Epithelial cell of prostate (primary cell): ENCODE results near the gene CASP10.
A peak's percentile ranks its signal among the peaks of the same experiment; 100 is the strongest.
"Not testable (repeated sequence)": the region's sequence is repeated elsewhere in the genome, so short reads cannot be mapped to it uniquely, and the experiment has no call there.

ENCODE experiments used
- DNase-seq: peaks from one replicate; pipeline ENCODE4 v3.0.0-alpha.2; 2011; ENCODE audit warnings: low read depth, low spot score
- H3K27ac ChIP-seq: fragments of 450-650 bp; 2 replicates; pipeline ENCODE4 v1.5.1; 2017; ENCODE audit warnings: mild to moderate bottlenecking

Gene CASP10

DNA sequence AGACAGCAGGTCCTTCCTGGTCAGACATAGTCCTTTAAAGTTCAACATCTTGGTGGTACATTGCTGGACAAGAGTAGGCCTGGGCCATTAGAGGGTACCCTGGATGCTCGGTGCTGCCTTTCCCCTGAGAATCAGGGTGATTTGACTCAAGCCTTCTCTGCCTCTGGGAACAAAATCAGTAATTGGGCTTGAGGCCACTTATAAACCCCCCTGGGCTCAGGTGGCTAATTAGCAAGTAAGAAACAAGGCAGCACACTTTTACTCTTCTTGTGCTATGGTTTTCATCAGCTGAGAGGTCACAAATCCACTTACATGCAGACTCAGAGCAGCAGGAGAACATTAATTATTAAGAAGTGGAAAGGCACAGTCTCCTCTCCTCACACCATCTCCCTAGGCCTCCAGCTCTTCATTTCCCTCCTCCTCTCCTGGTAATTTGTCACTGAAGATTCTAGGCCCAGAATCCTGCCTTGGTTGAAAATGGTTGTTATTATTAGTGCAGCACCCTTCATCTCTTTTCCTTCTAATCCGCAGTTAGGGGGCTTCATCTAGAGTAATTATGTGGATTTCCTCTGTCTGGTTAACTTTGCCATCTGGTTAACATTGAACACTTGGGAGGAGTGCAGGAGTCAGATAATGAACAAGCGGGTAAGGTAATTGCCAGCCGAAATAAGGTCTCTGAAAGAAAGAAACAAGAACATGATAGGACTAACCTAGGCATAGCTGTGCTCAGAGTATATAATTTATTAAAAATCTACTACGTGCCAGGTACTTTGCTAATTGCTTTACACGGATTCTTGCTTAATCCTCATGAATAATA, 29.7 kb upstream of the CASP10 start:
- DNase-seq, result no peak
- H3K27ac ChIP-seq, result peak overlapping the region; percentile 100

DNA sequence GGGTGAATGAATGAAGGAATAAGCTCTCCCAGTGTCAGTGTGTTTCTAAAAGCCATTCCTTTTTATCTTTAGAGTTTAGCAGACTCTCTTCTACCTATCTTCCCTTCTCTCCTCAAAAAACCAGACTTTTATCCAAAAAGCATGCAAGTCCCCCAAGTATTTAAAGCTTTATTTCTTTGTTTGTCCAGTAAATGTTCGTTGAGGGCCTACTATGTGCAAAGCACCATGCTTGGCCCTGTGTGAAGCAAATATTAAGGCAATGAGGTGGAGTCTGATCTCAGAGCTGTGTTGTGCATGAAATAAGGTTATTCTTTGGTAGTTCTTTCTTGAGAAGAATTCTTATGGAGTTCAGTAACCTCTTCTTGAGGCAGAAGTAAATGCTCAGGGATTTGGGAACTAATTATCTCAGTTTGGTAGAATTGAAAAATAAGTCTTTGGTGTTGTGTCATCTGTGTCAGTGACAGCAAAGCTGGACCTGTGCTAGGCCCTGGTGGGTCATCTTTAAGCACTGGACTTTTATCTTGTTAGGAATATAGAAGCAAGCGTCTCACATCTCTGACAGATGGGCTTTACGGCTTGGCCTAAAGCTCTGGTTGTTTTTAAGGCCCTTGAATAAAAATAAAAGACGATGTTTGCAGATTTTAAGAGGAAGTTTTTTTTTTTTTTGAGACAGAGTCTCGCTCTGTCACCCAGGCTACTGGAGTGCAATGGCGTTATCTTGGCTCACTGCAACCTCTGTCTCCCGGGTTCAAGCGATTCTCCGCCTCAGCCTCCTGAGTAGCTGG, 28.1 kb upstream of the CASP10 start:
- peak overlapping the region; percentile 100 for H3K27ac ChIP-seq

DNA sequence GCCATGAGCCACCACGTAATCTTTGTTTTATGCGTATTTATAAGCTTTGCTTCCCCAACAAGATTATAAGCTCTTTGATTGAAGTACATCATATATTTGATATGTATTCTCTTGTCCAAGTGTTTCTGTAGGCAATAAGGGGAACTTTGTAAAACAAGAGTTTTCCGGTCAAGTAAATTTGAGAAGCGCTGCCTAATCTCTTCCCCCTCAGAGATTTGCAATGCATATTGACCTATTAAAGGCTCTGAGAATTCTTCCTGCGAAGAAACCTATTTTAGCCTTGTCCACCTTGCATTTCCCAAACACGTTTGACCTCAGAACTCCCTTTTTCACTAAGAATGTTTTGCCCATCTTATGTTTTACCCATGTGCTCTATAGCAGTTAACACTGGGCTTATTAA, 26.9 kb upstream of the CASP10 start:
- DNase-seq, result no peak
- H3K27ac ChIP-seq, result peak overlapping the region; percentile 100

More for the DNA sequence above, 28.1 kb upstream of the CASP10 start:
- DNase-seq, result no peak

DNA sequence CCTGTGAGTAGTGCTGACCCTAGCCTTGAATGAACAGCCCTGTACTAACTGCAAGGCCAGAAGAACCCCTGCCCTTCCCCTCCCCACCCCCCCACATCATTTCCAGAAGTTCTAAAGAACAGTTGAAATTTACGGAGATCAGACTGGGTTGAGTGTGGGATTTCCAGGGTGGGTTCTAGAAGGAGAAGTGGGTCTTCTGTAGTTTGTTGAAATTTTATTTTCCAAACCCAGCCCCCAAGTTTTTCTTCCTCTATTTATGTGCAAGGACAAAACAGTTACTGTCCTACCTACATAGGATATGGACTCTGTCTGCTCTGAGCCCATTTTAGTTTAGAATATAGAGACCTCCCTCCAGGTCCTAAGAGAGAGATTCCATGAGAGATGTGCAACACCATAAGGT, 26.3 kb upstream of the CASP10 start:
- H3K27ac ChIP-seq, result peak overlapping the region; percentile 100
- no peak for DNase-seq

DNA sequence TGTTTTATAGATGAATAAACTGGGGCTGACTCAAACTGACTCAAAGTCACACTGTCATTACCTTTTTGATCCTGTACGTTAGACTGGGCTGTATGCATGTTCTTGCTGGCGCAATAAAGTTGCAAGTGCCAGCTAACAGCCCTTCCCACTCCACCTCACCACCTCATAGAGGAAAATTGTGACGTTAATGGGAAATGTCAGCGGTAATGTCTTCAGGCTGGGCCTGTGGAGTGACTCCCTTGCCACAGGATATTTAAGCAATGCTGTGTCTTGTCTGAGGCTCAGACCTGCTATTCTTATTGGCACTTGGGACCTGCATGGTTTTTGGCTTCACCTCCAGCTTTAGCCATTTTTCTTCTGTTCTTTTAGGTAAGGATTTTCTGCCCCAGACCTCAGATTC, 25.2 kb upstream of the CASP10 start:
- H3K27ac ChIP-seq, result peak overlapping the region; percentile 100
- DNase-seq, result peak; percentile 84

DNA sequence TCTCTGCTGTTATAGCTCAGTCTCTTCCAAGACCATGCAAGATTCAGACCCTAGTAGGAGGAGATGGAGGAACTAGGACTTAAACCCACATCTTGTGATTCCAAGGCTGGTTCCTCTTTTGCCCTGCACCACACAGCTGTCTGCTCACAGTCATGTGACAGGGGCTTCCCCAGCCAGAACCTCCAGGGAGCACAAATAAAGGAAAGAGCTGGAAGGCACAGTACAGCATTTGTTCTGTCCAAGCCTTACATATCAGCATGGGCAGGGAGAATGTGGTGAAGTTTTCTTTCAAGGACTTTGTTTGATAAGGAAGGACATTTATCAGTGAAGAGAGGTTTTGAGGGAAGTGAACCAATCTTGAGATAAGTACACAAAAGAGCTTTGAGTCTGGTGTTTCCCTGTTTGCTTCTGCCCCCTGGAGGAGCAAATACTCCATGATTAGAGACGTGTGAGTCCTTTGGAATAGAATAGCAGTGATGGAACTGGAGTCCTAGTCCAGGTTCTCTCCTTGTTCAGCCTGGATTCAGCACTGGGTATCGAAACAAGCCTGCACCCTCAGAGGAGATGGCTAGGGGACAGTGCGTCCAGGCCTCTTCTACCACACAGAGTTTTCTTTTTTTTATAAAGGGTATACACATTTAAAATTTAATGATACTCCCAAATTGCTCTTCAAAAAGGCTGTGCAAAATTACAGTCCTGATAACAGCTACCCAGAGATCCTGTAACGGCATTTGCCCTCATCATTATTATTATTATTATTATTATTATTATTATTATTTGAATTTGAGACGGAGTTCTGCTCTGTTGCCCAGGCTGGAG, 24.6 kb upstream of the CASP10 start:
- DNase-seq, result no peak

DNA sequence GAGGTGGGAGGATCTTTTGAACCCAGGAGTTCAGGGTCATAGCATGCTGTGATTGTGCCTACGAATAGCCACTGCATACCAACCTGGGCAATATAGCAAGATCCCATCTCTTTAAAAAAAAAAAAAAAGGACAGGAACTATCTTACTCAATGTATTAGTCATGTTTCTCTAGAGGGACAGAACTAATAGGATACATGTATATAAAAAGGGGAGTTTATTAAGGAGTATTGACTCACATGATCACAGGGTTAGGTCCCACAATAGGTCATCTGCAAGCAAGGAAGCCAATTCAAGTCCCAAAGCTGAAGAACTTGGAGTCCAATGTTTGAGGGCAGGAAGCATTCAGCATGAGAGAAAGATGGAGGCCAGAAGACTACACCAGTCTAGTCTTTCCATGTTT, 18.8 kb upstream of the CASP10 start:
- no peak for DNase-seq
- no peak overlapping the region for H3K27ac ChIP-seq

More for the DNA sequence above, 24.6 kb upstream of the CASP10 start:
- peak overlapping the region; percentile 100 for H3K27ac ChIP-seq

DNA sequence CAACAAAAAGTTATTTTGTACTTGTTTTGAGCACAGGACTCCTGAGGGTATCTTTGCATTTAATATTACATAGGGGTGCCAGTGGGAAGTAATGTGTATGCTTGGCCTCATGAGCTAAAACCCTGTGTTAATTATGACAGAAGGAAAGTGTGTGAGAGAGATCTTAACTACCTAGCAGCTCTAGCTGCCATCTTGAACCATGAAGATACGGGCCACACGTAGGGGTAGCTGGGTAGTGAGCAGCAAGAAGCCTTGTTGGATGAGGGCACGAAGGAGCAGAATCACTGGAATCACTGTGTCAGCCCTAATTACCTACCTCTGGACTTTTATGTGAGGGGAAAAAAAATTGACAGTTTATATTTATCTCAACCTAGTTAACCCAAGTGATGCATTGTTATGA, 15.4 kb upstream of the CASP10 start:
- no peak for DNase-seq
- no peak overlapping the region for H3K27ac ChIP-seq

DNA sequence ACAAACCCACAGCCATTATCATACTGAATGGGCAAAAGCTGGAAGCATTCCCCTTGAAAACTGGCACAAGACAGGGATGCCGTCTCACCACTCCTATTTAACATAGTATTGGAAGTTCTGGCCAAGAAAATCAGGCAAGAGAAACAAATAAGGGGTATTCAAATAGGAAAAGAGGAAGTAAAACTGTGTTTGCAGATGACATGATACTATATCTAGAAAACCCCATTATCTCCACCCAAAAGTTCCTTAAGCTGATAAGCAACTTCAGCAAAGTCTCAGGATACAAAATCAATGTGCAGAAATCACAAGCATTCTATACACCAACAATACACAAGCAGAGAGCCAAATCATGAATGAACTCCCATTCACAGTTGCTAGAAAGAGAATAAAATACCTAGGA, 14.4 kb upstream of the CASP10 start:
- H3K27ac ChIP-seq, result not testable (repeated sequence)

DNA sequence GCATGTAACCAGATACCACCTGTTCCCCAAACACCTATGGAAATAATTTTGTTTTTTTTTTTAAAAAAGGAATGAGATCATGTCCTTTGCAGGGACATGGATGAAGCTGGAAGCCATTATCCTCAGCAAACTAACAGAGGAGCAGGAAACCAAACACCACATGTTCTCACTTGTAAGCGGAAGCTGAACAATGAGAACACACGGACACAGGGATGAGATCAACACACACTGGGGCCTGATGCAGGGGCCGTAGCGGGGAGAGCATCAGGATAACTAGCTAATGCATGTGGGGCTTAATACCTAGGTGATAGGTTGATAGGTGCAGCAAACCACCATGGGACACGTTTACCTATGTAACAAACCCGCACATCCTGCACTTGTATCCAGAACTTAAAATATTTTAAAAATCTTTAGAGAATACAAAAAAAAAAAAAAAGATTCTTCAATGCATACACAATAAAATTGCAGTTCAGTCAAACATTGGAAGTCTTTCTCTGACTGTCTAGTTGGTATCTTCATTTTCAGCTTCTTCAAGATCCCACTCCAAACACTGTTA, 11.6 kb upstream of the CASP10 start:
- DNase-seq, result no peak
- H3K27ac ChIP-seq, result no peak overlapping the region

More for the DNA sequence above, 14.4 kb upstream of the CASP10 start:
- DNase-seq, result not testable (repeated sequence)

DNA sequence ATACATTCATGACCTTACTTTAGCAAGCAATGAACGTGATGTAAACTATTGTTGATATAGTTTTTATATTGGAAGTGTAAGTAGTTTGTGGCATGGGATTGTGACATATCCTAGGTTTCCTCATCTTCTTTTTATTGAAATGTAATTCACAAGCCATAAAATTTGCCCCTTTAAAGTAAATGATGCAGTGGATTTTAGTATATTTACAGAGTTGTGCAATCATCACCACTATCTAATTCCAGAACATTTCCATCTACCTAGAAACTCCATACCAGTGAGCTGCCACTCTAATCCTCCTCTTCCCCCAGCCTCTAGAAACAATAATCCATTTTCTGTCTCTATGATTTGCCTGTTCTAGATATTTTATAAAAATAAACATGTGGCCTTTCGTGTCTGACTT, 10.7 kb upstream of the CASP10 start:
- no peak overlapping the region for H3K27ac ChIP-seq
- no peak for DNase-seq

DNA sequence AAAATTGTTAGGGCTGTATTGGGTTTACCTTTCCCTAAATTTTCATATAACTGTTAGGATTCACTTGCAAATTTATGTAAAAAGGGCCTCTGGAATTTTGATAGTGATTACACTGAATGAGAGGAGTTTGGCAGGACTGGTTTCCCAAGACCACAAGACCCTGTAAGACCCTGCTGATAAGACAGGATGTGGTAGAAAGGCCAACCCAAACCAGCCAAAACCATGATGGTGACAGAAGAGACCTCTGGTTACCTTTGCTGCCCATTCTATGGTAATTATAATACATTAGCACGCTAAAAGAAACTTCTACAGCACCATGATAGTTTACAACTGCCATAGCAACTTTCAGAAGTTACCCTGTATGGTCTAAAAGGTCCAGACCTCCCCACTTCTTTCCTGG, 8.3 kb upstream of the CASP10 start:
- no peak overlapping the region for H3K27ac ChIP-seq
- no peak for DNase-seq

DNA sequence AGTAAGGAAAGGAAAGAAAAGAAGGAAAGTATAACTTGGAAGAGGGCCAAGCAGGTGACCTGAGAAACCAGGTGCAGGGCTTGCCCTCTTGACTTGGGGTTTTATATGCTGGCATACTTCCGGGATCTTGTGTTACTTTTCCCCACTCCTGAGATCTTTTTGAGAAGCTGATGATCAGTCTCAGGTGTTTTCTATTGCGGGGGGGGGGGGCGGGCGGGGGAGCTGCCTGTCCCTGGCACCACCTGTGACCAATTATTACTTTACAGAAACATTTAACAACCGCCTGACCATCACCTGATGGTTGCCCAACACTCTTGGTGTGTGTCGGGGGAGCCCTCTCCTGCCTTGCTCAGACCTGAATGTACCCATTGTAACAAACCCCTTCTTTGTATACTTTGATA, 6.9 kb upstream of the CASP10 start:
- no peak for DNase-seq
- peak overlapping the region; percentile 24 for H3K27ac ChIP-seq

DNA sequence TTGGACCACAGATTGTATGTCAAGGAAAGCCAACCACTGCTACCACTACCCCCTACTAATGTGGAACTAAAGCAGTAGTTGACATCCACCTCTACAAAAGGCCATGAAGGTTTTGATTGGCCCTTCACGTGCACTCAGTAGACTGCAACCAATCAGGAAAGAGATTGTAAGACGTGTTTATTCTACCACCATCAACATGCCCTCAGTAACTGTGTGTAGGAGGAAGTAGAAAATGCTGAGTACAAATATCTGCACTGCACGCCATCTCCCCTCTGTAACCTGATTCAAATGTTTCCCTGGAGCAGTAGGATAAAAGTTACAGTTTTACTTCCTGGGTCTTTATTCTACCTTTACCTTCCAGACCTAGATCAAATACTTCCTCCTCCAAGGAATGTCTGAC, 2.9 kb upstream of the CASP10 start:
- DNase-seq, result no peak
- H3K27ac ChIP-seq, result no peak overlapping the region

DNA sequence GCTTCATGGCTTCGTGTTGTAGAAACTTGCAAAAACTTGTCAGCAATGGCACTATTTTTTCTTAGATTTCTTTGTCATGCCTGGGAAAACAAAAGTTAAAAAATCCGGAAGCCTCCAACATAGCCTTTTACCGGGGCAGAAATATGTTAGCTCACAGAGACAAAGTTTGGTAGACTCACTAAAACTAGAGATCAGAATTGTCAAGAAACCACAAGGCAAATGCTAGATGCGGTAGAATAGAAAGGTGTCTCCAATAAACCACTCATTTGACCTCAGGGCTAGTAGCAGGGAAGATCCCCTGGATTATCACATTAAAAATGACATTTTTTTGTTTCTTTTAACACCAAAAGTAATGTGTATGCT, 405 bp downstream of the CASP10 start:
- peak overlapping the region; percentile 46 for H3K27ac ChIP-seq
- no peak for DNase-seq

DNA sequence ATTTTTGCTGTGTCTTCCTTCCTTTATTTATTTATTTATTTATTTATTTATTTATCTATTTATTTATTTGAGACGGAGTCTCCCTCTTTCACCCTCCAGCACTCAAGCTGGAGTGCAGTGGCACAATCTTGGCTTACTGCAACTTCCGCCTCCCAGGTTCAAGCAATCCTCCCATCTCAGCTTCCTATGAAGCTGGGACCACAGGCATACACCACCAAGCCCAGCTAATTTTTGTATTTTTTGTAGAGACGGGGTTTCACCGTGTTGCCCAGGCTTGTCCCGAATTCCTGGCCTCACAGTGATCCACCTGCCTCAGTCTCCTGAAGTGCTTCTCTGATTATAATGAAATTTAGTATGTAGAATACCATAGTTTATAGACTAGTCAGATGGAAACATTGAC, 894 bp downstream of the CASP10 start:
- DNase-seq, H3K27ac ChIP-seq: not testable (repeated sequence)

DNA sequence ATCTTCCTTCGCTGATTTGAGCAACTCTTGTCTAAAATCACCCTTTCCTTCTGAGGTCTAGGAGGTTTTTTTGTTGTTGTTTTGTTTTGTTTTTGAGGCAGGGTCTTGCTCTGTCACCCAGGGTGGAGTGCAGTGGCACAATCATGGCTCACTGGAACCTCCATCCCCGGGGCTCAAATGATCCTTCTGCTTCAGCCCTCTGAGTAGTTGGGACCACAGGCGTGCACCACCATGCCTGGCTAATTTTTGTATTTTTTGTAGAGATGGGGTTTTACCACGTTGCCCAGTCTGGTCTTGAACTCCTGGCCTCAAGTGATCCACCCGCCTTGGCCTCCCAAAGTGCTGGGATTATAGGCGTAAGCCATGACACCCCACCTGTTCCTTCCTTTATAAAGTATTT, 1.3 kb downstream of the CASP10 start:
- not testable (repeated sequence) for H3K27ac ChIP-seq, DNase-seq

DNA sequence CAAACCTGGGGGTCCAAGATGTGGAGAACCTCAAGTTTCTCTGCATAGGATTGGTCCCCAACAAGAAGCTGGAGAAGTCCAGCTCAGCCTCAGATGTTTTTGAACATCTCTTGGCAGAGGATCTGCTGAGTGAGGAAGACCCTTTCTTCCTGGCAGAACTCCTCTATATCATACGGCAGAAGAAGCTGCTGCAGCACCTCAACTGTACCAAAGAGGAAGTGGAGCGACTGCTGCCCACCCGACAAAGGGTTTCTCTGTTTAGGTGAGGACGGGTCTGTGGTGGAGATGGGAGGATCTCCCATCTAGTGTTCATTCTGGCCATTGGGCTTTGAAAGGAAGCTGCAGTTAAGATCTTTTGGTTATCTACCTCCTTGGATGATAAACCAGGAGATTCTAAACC, 2.9 kb downstream of the CASP10 start:
- no peak for DNase-seq
- no peak overlapping the region for H3K27ac ChIP-seq

DNA sequence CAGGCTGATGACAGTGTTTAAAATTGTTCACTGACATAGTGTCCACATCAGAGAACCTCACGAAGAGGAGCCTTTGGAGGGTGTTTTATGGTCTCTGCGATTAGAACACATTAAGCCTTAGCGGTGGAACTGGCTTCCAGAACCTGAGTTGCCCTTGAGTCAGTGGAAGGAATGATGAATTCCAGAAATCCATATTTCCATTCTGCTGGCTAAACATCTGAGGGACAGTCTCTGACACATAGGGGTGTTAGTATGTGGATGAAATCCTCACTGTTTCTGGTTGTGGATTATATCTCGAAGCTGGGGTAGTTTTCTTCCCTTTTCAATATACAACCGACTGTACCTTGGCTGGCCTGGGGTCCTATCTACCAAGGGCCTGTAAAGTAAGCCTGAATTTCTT, 4.0 kb downstream of the CASP10 start:
- no peak for DNase-seq
- no peak overlapping the region for H3K27ac ChIP-seq

DNA sequence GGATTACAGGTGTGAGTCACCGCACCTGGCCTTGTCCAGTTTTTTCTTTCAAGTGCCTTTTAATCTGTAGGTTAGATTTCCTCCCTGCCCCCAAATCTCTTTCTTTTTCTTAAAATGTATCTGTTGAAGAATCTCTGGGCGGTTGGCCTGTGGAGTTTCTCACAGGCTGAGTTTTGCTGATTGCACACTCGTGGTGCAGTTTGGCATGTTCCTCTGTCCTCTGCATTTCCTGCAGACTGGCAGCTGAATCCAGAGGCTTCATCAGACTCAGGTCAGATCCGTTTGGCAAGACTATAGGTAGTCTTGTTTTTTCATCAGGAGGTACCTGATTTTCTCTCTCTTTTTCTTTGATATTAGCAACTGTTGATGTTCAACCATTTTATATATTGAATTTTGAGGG, 5.5 kb downstream of the CASP10 start:
- no peak for DNase-seq
- H3K27ac ChIP-seq, result no peak overlapping the region
